Peyer's patch (tissue), 4 donors: ENCODE data around the gene THBD.

ENCODE experiments used
- CTCF ChIP-seq, 6 experiments: fragments of 450-650 bp in 4 of 6; fragments of 200-600 bp in 2 of 6; sonication (generic) in 1 of 6; IDR thresholded peaks; one replicate each; pipeline ENCODE4 v1.5.1; 2017 to 2019; ENCODE audit warnings: antibody characterized with exemption in 6 of 6, mild to moderate bottlenecking in 3 of 6, moderate library complexity in 1 of 6
- POLR2A ChIP-seq, 2 donors: fragments of 450-650 bp; IDR thresholded peaks; one replicate each; pipeline ENCODE4 v1.5.1; 2017; ENCODE audit warnings: antibody characterized with exemption in 2 of 2, mild to moderate bottlenecking in 2 of 2, moderate library complexity in 2 of 2

- TF ChIP-seq CTCF (IDR thresholded peaks at IDR 0.05): no peak
- TF ChIP-seq POLR2A (IDR thresholded peaks at IDR 0.05): no peak
Observed at GRCh38 chr20:23046431-23046830, 3.0 kb downstream of the THBD start.
